NAMALWA (cell line): Measurements from ENCODE around the gene CDK14.

Source experiments
- DNase-seq: peaks from one replicate; pipeline ENCODE4 v3.0.0-alpha.2; 2015; ENCODE audit warnings: low spot score

Gene CDK14

GRCh38 chr7:91206361-91206960 lies 610.3 kb downstream of the CDK14 start:
- no peak for DNase-seq

GRCh38 chr7:91212582-91212981 lies 616.5 kb downstream of the CDK14 start:
- no peak for DNase-seq

- DNase-seq: no peak
Measured at GRCh38 chr7:91226411-91226810, 630.3 kb downstream of the CDK14 start.

- no peak for DNase-seq
Measured at GRCh38 chr7:91228327-91228726, 632.2 kb downstream of the CDK14 start.

- no peak for DNase-seq
Measured at GRCh38 chr7:91228927-91229558, 632.9 kb downstream of the CDK14 start.

- no peak for DNase-seq
Measured at GRCh38 chr7:91230100-91230499, 634.0 kb downstream of the CDK14 start.

- DNase-seq: no peak
Measured at GRCh38 chr7:91230503-91230902, 634.4 kb downstream of the CDK14 start.

GRCh38 chr7:91233212-91233611 lies 637.1 kb downstream of the CDK14 start:
- no peak for DNase-seq

GRCh38 chr7:91235211-91235832 lies 639.2 kb downstream of the CDK14 start:
- DNase-seq: no peak

GRCh38 chr7:91239171-91239604 lies 643.1 kb downstream of the CDK14 start:
- DNase-seq: no peak

GRCh38 chr7:91239772-91240171 lies 643.7 kb downstream of the CDK14 start:
- DNase-seq: no peak

- no peak for DNase-seq
Measured at GRCh38 chr7:91240376-91240941, 644.3 kb downstream of the CDK14 start.

GRCh38 chr7:91242097-91242844 lies 646.1 kb downstream of the CDK14 start:
- DNase-seq: no peak

GRCh38 chr7:91243591-91244301 lies 647.6 kb downstream of the CDK14 start:
- no peak for DNase-seq

- no peak for DNase-seq
Measured at GRCh38 chr7:91247500-91247899, 651.4 kb downstream of the CDK14 start.

GRCh38 chr7:91248996-91249395 lies 652.9 kb downstream of the CDK14 start:
- DNase-seq: no peak

GRCh38 chr7:91249506-91250233 lies 653.5 kb downstream of the CDK14 start:
- DNase-seq: no peak

- DNase-seq: no peak
Measured at GRCh38 chr7:91250706-91251105, 654.6 kb downstream of the CDK14 start.

GRCh38 chr7:91251877-91252276 lies 655.8 kb downstream of the CDK14 start:
- DNase-seq: no peak
